GM12892 (cell line): ENCODE measurements around the gene ITFG1.

Source experiments
- DNase-seq: peaks from one replicate; pipeline ENCODE4 v3.0.0; 2011; ENCODE audit not compliant: insufficient read length
- FAIRE-seq: peaks from 2 replicates; lab custom pipeline; 2011; peaks lifted over from hg19 to GRCh38; lab: Jason Lieb, UNC
- POLR2A ChIP-seq: IDR thresholded peaks from 2 replicates; pipeline ENCODE4 v1.6.1; 2011; ENCODE audit warnings: low read depth, low read length, control low read depth
- POLR2AphosphoS5 ChIP-seq: IDR thresholded peaks from 2 replicates; pipeline ENCODE4 v1.6.1; 2011; ENCODE audit warnings: low read depth, low read length, control low read depth
- TAF1 ChIP-seq: IDR thresholded peaks from 2 replicates; pipeline ENCODE4 v1.6.1; 2011; ENCODE audit warnings: low read depth, mild to moderate bottlenecking, control low read depth, low read length, borderline replicate concordance

The ITFG1 gene

DNA sequence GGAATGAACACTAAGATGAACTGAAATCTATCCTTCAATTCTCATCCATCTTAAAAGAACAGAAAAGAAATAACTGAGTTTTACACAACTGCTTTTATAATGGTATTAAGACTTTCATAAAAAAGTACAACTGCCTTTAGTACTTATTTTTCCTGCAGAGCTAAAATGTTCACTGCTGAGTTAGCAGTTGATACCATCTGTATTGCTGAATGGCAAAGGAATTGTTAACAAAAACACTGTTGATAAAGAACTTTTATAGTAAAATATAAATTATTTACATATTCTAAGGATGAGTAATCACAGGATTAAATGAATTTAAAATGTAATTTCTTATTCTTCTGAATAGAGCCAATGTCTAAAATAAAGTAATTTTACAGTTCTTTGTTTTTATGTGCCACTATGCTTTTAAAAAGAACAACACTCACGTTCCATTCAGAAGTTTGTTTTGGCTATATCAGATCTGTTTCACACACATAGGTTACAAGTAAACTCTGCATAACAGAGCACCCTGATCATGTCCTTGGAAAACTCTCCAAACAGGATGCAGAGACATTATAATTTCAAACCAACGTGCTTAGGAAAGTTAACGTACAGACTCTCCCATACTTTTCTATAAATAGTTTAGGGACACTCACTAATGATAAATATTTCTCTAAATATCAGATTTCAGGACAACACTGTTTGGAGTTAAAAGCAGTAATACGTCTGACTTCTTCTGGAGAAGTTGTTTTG, 151.1 kb downstream of the ITFG1 start:
- FAIRE-seq (no peak), DNase-seq (no peak)
- TF ChIP-seq POLR2AphosphoS5: no peak
- no peak for TF ChIP-seq POLR2A
- no peak for TF ChIP-seq TAF1

DNA sequence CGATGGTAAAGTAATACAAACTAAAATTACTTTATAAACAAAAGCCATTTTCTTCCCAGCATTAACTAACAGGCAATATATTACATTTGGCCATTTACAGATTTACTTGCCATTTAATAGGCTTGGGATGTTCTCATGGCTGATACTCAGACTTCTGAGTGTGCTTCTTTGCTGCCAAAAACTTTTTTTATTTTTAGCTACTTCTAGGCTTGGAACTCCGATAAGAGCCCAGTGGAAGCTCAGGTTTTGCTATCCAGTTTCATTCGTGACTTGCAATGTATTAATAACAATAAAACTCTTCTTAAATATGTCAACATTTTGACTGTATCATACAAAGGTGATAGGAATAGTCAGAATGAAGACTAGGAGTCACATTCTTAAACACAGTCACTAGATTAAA, 152.3 kb downstream of the ITFG1 start:
- FAIRE-seq (no peak), DNase-seq (no peak)
- no peak for TF ChIP-seq POLR2AphosphoS5
- TF ChIP-seq TAF1: no peak
- no peak for TF ChIP-seq POLR2A

DNA sequence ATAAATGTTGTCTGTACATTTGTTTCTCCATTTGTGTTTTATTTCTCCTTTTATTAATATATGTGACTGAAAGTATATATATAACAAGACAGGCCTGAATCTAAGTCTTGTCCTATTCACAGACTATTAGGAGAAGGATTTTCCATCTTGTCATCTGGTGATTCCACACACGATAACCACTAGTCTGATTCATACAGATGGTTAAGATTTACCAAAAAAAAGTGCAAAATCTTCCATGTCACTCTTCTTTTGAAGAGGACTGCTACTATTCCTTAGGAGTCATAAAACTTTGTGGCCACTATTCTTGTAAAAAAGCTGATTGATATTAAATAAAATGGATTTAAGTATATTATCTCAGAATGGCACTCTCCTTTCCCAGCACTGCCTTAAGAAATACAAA, 156.3 kb downstream of the ITFG1 start:
- TF ChIP-seq POLR2AphosphoS5 (no peak), POLR2A (no peak), TAF1 (no peak)
- FAIRE-seq (no peak), DNase-seq (no peak)

DNA sequence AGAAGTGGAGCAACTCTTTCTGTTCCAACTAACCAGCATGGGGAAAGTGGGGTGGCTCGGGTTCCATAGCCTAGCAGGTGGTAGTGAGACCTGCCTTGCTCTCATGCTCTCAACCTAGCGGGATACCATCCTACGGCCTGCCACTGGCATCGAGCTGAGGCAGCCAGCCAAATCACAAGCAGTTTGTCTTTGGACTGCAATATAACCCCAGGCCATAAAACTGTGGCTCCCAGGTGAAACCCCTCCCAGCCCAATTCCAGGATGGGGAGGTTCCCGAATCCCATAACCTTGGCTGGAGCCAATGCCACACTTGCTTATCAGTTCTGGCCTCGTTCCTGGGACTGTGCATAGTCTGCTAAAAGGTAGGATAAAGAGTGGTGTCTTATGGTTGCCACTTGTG, 161.3 kb downstream of the ITFG1 start:
- no peak for DNase-seq
- no peak for FAIRE-seq
- TF ChIP-seq POLR2A: no peak
- TF ChIP-seq TAF1: no peak
- no peak for TF ChIP-seq POLR2AphosphoS5

DNA sequence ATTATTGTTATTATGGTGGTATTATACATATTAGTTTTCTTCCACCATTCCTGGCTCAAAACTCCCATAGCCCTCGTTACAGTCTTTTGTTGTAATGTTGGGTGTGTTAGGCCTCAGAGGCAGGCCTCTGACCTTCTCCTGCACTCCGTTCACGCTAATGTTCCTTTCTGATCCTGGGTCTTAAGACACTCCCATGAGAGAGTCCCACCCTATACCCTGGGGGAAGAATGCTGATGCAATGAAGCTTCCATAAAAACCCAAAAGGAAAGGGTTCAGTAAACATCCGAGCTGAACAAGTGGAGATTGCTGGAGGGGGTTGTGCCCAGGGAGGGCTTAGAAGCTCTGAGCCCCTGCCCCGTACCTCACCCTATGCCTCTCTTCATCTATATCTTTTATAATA, 175.9 kb downstream of the ITFG1 start:
- no peak for FAIRE-seq
- DNase-seq: no peak
- TF ChIP-seq POLR2AphosphoS5 (no peak), POLR2A (no peak), TAF1 (no peak)

DNA sequence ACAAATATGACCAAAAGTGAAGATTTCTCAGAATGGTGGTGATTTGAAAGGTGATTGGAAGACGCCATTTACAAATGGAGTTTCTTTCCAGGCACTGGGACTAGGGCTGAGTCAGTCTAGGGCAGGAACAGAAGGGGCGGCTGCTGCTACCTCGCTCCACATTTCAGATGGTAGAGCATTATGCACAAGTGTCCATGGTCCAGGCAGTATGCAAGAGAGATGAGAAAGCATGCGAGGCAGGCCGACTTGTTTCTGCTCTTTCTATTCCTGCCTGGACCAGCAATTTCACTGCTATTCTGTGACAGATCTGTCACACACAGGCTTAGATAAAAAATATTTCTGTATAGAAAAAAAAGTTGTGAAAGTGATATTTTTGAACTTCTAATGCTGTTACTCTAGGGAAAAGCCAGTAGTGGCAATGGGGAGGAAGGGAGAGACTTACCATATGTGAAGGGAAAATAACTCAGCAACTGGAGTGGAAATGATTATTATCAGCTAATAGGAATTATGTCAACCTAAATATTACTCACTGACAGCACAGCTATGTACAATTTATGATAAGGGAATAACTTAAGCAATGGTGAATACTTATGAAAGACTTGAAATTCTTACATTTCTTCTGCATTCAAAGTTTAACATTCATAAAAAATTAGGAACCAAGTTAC, 182.4 kb downstream of the ITFG1 start:
- DNase-seq (no peak), FAIRE-seq (no peak)
- TF ChIP-seq POLR2AphosphoS5 (no peak), POLR2A (no peak), TAF1 (no peak)

DNA sequence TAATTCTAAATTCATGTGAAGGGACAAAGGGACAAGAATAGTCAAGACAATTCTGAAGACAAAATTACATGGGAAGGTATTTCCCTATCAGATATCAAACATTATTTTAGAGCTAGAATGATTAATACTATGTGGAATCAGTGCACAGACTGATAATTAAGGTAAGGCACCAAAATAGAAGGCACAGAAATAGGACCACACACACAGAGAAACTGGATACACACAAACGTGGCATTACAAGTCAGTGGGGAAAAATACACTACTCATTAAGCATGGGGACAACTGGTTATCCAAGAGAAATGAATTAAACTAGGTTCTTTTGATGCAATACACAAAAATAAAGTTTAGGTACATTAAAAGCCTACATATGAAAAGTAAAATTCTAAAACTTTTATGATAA, 184.3 kb downstream of the ITFG1 start:
- no peak for FAIRE-seq
- DNase-seq: no peak
- no peak for TF ChIP-seq POLR2A

DNA sequence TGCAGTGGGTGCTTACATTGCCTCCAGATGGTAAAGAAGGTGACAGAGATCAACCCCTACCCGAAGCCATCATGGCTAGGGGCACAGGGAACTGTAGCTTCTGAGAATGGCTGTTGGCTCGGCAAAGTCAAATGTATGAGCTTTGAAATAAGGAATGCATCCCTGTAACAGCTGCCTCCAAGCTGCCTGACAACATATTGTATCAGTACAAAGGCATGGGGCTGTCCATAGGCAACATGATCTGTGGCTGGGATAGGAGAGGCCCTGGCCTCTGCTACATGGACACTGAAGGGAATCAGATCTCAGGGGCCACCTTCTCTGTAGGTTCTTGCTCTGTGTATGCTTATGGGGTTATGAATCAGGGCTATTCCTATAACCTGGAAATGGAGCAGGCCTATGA, 197.9 kb downstream of the ITFG1 start:
- no peak for TF ChIP-seq POLR2AphosphoS5
- TF ChIP-seq POLR2A: no peak
- no peak for TF ChIP-seq TAF1
- no peak for DNase-seq
- no peak for FAIRE-seq

DNA sequence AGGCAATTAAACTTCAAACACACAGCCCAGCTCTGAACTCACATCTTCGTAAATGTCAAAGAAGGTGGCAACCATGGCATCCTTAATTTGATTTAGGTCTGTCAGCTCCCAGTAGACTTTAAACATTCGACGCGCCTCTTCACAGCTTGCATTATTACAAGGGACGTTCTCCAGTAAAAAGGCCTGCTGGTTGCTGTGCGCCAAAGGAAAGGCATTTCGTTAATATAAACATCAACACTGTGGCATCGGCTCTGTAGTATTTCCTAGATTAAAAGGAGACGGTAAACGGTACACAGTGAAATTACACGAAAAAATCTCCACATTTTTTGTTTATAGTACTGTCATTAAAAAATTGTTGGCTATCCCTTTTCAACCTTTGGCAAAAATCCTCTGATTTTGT, 200.4 kb downstream of the ITFG1 start:
- TF ChIP-seq POLR2AphosphoS5: no peak
- no peak for TF ChIP-seq POLR2A
- TF ChIP-seq TAF1: no peak
- FAIRE-seq: no peak
- DNase-seq: no peak

DNA sequence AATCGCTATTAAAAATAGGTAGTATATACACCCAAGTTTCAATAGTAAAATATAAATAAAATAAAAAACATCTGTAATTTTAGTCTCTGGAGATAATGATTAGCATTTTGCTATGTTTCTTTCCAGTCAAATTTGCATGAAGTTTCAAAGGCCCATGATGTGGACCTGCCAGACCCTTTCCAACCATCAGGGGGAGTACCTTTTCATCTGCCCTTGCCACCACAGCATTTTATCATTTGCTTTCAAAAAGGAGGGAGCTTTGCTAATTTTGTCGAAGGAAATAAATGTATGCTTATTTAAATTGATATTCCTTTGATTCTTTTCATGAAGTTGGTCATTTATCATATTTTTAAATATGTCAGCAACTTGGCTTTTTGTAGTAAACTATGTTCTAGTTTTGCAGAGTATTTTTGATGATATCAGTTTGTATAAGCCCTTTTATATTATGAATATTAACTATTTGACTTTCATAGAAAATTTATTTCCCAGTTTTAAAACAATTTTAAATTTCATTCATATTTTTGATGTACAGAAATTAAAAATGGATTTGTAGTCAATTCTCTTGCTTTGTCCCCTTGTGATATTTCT, 201.9 kb downstream of the ITFG1 start:
- TF ChIP-seq TAF1: no peak
- no peak for TF ChIP-seq POLR2AphosphoS5
- no peak for TF ChIP-seq POLR2A
- DNase-seq (no peak), FAIRE-seq (peak; percentile 82)

DNA sequence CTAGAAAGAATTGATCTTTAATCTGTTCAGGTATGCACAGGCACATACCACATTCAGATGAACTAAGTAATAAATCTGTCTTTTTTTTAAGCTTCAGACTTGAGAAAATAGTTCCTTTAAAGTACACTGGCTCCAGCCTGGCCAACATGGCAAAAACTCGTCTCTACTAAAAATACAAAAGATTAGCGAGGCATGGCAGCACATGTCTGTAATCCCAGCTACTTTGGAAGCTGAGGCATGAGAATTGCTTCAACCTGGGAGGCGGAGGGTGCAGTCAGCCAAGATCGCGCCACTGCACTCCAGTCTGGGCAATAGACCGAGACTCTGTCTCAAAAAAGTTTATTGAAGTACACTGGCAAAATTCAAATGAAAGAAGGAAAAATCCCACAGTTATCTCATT, 206.1 kb downstream of the ITFG1 start:
- no peak for FAIRE-seq

DNA sequence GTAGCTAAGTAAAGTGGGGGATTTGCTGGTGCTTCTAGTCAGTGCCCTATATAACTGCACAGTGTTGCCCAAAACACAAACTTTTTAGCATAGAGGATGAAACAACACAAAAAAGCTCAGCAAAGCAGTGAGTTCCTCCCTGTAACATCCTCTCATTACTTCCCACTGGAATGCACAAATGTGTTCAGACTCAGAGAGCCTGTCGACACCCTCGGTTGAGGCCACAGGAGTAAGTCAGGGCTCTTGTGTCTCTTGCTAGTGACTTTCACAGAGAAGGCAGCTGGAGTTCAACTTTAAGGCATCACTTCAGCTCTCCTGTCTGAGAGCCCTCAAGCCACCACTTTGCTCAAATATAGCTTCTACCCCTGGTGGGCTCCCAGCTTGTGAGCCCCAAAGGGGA, 209.9 kb downstream of the ITFG1 start:
- FAIRE-seq: no peak
- TF ChIP-seq TAF1 (no peak), POLR2AphosphoS5 (no peak), POLR2A (no peak)

More for the DNA sequence above, 206.1 kb downstream of the ITFG1 start:
- TF ChIP-seq POLR2A (no peak), TAF1 (no peak), POLR2AphosphoS5 (no peak)
- DNase-seq: no peak

DNA sequence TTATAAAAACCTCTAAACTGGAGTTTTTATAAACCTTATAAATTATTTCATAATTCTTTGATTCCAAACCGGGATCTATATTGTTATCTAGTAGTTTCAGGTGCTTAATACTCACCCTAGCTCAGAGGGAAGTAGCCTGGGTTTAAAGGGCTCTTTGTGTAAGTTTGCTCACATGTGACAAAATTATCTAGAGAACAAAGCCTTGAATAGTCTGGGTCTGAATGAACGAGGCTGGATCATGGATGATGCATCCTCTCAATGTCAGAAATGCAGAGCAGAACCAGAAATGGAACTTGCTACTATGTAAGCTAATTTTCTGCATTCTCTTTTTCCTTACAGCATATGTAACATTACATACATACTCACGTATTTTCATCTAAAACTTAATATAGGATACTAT, 213.2 kb downstream of the ITFG1 start:
- no peak for FAIRE-seq
- TF ChIP-seq POLR2AphosphoS5: no peak
- TF ChIP-seq TAF1: no peak
- no peak for TF ChIP-seq POLR2A
- no peak for DNase-seq

More for the DNA sequence above, 209.9 kb downstream of the ITFG1 start:
- DNase-seq: no peak
